Calu3 (cell line): ENCODE measurements around the gene HMCN1. TPM values are rescaled to one million over a fixed set of nuclear protein-coding genes. Genes with fewer than 3 reads are reported as not detected.

Experiments used
- BruUV-seq: library from RNA; stranded (reverse); fragments of 400-500 nt; replicated peaks from 2 replicates; lab custom pipeline; 2021; lab: Mats Ljungman, UMichigan
- CTCF ChIA-PET: fragments of 300-600 bp; sonication (Branson Sonifier 250); formaldehyde crosslinking; loops from one replicate; lab custom pipeline; 2022; ENCODE audit warnings: antibody characterized with exemption; lab: Charles Lee
- DNase-seq: peaks from one replicate; pipeline ENCODE4 v3.0.0; 2022
- H3K27ac Mint-ChIP-seq: one replicate; pipeline ENCODE4 v1.8.0; 2022; ENCODE audit warnings: mixed read lengths; ENCODE audit not compliant: unreplicated experiment
- H3K27me3 Mint-ChIP-seq: one replicate; pipeline ENCODE4 v1.8.0; 2022; ENCODE audit warnings: mixed read lengths; ENCODE audit not compliant: unreplicated experiment
- H3K36me3 Mint-ChIP-seq: one replicate; pipeline ENCODE4 v1.8.0; 2022; ENCODE audit warnings: mild to moderate bottlenecking, moderate library complexity, mixed read lengths; ENCODE audit not compliant: insufficient read depth, unreplicated experiment
- H3K4me1 Mint-ChIP-seq: one replicate; pipeline ENCODE4 v1.8.0; 2022; ENCODE audit warnings: mild to moderate bottlenecking, low read depth, mixed read lengths; ENCODE audit not compliant: unreplicated experiment
- H3K4me3 Mint-ChIP-seq: one replicate; pipeline ENCODE4 v1.8.0; 2022; ENCODE audit warnings: mild to moderate bottlenecking, low read depth, moderate library complexity, mixed read lengths; ENCODE audit not compliant: unreplicated experiment
- H3K9me3 Mint-ChIP-seq: one replicate; pipeline ENCODE4 v1.8.0; 2022; ENCODE audit warnings: low read depth, mixed read lengths; ENCODE audit not compliant: unreplicated experiment
- CTCF ChIP-seq: fragments of 200-600 bp; IDR thresholded peaks from one replicate; pipeline ENCODE4 v1.8.0; 2022; ENCODE audit warnings: antibody characterized with exemption; ENCODE audit not compliant: unreplicated experiment
- intact Hi-C: fragments of 100-400 bp; cut with micrococcal nuclease; formaldehyde crosslinking; loops from one replicate; pipeline ENCODE4 v1.10.0; 2022; ENCODE audit not compliant: unreplicated experiment
- total RNA-seq: library from RNA; stranded (reverse); gene quantifications from 2 replicates; pipeline ENCODE4 v1.2.3, GENCODE V29; 2022

HMCN1 gene
- total RNA-seq, 1 experiment from 2014 or later, result 0.05 TPM

DNA sequence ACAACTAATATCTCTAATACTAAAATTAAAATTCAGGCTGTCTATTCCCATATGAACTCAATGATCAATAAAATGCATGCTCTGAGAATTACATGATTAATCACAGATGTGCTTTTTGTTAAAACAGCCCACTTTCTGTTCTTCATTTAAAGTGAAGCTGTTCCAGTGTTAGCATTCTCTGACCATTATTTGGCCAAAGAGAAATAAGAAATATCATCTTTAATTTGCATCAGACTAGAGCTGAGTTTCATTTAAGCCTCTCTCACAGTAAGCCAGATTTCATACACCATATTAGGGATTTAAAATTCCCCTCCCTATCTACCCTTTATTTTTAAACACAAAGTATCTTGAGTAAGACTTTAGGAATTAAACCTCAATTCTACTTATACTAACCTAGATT lies 379.3 kb downstream of the HMCN1 start:
- no peaks in the 10 kb centered on the region for H3K36me3 Mint-ChIP-seq
- no TSS peak for BruUV-seq
- intact Hi-C loops, result no loop called here
- no peak overlapping the region for H3K4me3 Mint-ChIP-seq
- no peak overlapping the region for H3K27ac Mint-ChIP-seq
- H3K9me3 Mint-ChIP-seq, result peaks cover 4% of the 10 kb centered on the region
- H3K27me3 Mint-ChIP-seq, result no peaks in the 10 kb centered on the region
- DNase-seq, result no peak
- CTCF ChIA-PET, result no interaction called here
- no peaks in the 10 kb centered on the region for H3K4me1 Mint-ChIP-seq
- no peak for TF ChIP-seq CTCF

GRCh38 chr1:186118724-186119123 lies 384.5 kb downstream of the HMCN1 start:
- CTCF ChIA-PET, result no interaction called here
- Mint-ChIP-seq H3K27me3 (no peaks in the 10 kb centered on the region), H3K27ac (no peak overlapping the region), H3K36me3 (no peaks in the 10 kb centered on the region), H3K4me1 (no peaks in the 10 kb centered on the region), H3K9me3 (no peaks in the 10 kb centered on the region), H3K4me3 (no peak overlapping the region)
- intact Hi-C loops, result no loop called here
- no peak for TF ChIP-seq CTCF
- no peak for DNase-seq
- BruUV-seq, result no TSS peak

GRCh38 chr1:186122837-186123236 lies 388.6 kb downstream of the HMCN1 start:
- Mint-ChIP-seq H3K27ac (no peak overlapping the region), H3K4me3 (no peak overlapping the region), H3K9me3 (no peaks in the 10 kb centered on the region), H3K27me3 (no peaks in the 10 kb centered on the region), H3K4me1 (no peaks in the 10 kb centered on the region), H3K36me3 (no peaks in the 10 kb centered on the region)
- intact Hi-C loops, result no loop called here
- no peak for TF ChIP-seq CTCF
- no peak for DNase-seq
- BruUV-seq, result no TSS peak
- CTCF ChIA-PET, result no interaction called here

DNA sequence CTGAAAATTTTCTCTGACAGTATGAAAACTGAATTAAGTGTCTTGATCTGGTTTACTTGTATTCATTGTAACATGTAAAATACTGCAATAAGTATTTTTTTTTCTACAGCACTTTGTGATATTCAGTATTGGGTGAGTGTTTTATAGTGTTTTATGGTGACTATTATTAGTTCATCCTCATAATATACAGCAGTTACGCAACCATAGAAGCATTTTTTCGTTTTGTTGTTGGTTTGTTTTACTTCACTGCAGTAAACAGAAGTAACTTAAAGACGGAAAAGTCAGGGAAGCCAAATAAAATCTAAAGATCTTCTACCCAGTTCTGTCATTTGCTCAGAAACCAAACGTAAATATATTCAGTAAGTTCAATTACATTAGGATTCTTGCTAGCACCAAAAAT lies 390.8 kb downstream of the HMCN1 start:
- Mint-ChIP-seq H3K9me3 (no peaks in the 10 kb centered on the region), H3K27me3 (no peaks in the 10 kb centered on the region), H3K4me1 (no peaks in the 10 kb centered on the region), H3K4me3 (no peak overlapping the region), H3K36me3 (no peaks in the 10 kb centered on the region), H3K27ac (no peak overlapping the region)
- no peak for TF ChIP-seq CTCF
- intact Hi-C loops, result no loop called here
- BruUV-seq, result no TSS peak
- CTCF ChIA-PET, result no interaction called here
- DNase-seq, result no peak
